HEK293 (cell line): Measurements from ENCODE around the gene SGF29.

Experiments used
- CTCF ChIA-PET: fragments of 350-600 bp; formaldehyde crosslinking; extraction: SDS; loops from one replicate; lab custom pipeline; 2021; ENCODE audit warnings: antibody characterized with exemption; lab: Yijun Ruan, JAX
- POLR2A ChIA-PET: fragments of 300-600 bp; formaldehyde crosslinking; extraction: SDS; loops from one replicate; lab custom pipeline; 2020; ENCODE audit warnings: antibody characterized with exemption, inconsistent platforms; lab: Yijun Ruan, JAX
- H3K27ac ChIP-seq: fragments of 200-500 bp; sonication (Bioruptor generic); 2 replicates; pipeline ENCODE4 v1.5.1; 2014; ENCODE audit warnings: low read depth, low read length, control low read depth, inconsistent platforms; ENCODE audit errors: extremely low read depth
- H3K36me3 ChIP-seq, 2 experiments: fragments of 200-500 bp in 1 of 2; sonication (Bioruptor generic) in 1 of 2; 1 replicate in 1 of 2; 2 replicates in 1 of 2; pipeline ENCODE4 v1.5.1; 2014 to 2017; ENCODE audit warnings: inconsistent platforms in 2 of 2, low read length in 2 of 2; ENCODE audit not compliant: control insufficient read depth in 2 of 2, insufficient read depth in 1 of 2
- H3K4me1 ChIP-seq: fragments of 200-500 bp; sonication (Bioruptor generic); 2 replicates; pipeline ENCODE4 v1.5.1; 2014; ENCODE audit warnings: mild to moderate bottlenecking, low read length, inconsistent platforms; ENCODE audit not compliant: control insufficient read depth, insufficient read depth
- H3K4me3 ChIP-seq: 2 replicates; pipeline ENCODE4 v1.5.1; 2011; ENCODE audit warnings: low read depth, mild to moderate bottlenecking, control low read depth, low read length, moderate library complexity
- H3K9me3 ChIP-seq: fragments of 200-500 bp; sonication (Bioruptor generic); 2 replicates; pipeline ENCODE4 v1.5.1; 2014; ENCODE audit warnings: low read depth, low read length, inconsistent platforms; ENCODE audit not compliant: control insufficient read depth, insufficient read depth
- KLF1 ChIP-seq: fragments of 450-650 bp; formaldehyde crosslinking; IDR thresholded peaks from 2 replicates; pipeline ENCODE4 v1.5.1; 2016; ENCODE audit warnings: missing biosample characterization, missing genetic modification characterization
- SALL2 ChIP-seq: fragments of 450-650 bp; formaldehyde crosslinking; IDR thresholded peaks from 2 replicates; pipeline ENCODE4 v1.5.0; 2017; ENCODE audit warnings: missing biosample characterization, mild to moderate bottlenecking, missing genetic modification characterization, borderline replicate concordance
- SP3 ChIP-seq: fragments of 450-650 bp; formaldehyde crosslinking; IDR thresholded peaks from 2 replicates; pipeline ENCODE4 v1.5.1; 2016; ENCODE audit warnings: missing biosample characterization, missing genetic modification characterization
- WT1 ChIP-seq: fragments of 450-650 bp; formaldehyde crosslinking; IDR thresholded peaks from 2 replicates; pipeline ENCODE4 v1.5.1; 2016; ENCODE audit warnings: missing biosample characterization, missing genetic modification characterization
- YY2 ChIP-seq: fragments of 450-650 bp; formaldehyde crosslinking; IDR thresholded peaks from 2 replicates; pipeline ENCODE4 v1.5.1; 2016; ENCODE audit warnings: missing biosample characterization, missing genetic modification characterization
- ZNF19 ChIP-seq: fragments of 450-650 bp; formaldehyde crosslinking; IDR thresholded peaks from 2 replicates; pipeline ENCODE4; 2016; ENCODE audit warnings: missing biosample characterization, missing genetic modification characterization, low read depth
- ZNF354C ChIP-seq: fragments of 450-650 bp; formaldehyde crosslinking; IDR thresholded peaks from 2 replicates; pipeline ENCODE4 v1.5.1; 2016; ENCODE audit warnings: missing biosample characterization, missing genetic modification characterization, low read depth, borderline replicate concordance
- ZNF521 ChIP-seq: fragments of 450-650 bp; formaldehyde crosslinking; IDR thresholded peaks from 2 replicates; pipeline ENCODE4 v1.5.1; 2017; ENCODE audit warnings: missing biosample characterization, mild to moderate bottlenecking, missing genetic modification characterization
- ZNF626 ChIP-seq: fragments of 450-650 bp; sonication (Bioruptor Pico); formaldehyde crosslinking; IDR thresholded peaks from 2 replicates; pipeline ENCODE4 v1.5.1; 2018; ENCODE audit warnings: missing biosample characterization, missing genetic modification characterization, inconsistent platforms
- ZNF768 ChIP-seq: fragments of 450-650 bp; formaldehyde crosslinking; IDR thresholded peaks from 2 replicates; pipeline ENCODE4 v1.5.1; 2018; ENCODE audit warnings: missing biosample characterization, mild to moderate bottlenecking, missing genetic modification characterization
- TF ChIP-seq, protein P1 (sequence below): sonication (generic); formaldehyde crosslinking; IDR thresholded peaks from 2 replicates; pipeline ENCODE4 v1.8.1; 2022; ENCODE audit warnings: mild to moderate bottlenecking, moderate library complexity, missing genetic modification reagents
- TF ChIP-seq, protein P2 (sequence below): fragments of 450-650 bp; formaldehyde crosslinking; IDR thresholded peaks from 2 replicates; pipeline ENCODE4 v1.5.1; 2017; ENCODE audit warnings: missing biosample characterization, missing genetic modification characterization

SGF29 gene

DNA sequence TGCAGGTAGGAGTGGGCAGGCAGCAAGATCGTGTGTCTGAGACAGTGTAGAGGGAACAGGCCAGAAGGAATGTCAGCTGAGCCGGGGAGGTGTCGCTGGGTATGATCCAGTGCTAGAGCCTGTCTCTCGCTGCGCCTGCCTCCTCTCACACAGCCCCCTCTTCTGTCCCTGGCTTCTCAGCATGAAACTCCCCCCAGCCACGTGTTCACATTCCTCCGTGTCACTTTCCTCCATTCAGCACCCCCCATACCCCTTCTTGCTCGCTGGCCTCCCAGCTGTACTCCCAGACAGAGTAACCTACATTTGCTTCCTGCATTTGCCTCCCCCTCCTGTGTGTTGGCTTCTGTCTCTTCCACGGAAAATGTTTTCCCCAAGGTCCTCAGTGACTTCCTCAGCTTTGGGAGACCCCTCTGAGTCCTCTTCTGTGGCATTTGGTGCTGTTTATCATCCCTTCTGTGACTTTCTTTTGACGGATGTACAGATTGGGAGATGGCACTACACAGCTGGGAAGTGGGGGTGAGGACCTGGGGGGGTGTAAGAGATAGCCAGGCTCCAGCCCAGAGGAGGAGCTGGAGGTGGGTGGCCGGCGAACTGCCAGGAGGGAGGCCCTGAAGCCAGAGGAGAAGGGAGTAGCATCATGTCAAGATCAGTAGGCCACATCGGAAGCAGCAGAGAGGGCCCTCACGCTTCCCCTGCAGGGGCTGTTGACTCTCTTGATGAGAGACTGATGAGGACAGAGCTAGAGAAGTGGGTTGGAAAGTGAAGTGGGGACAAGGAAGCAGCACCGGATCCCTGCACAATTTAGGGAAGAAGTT, 19.2 kb downstream of the SGF29 start:
- TF ChIP-seq SALL2 (tag by site-specific recombination) (no peak), ZNF521 (tag by site-specific recombination) (no peak), ZNF626 (tag by site-specific recombination) (no peak), ZNF19 (tag by site-specific recombination) (no peak), SP3 (tag by site-specific recombination) (no peak)
- Histone ChIP-seq H3K4me3 (no peak overlapping the region), H3K9me3 (no peaks in the 10 kb centered on the region), H3K27ac (no peak overlapping the region), H3K36me3 (no peaks in the 10 kb centered on the region; a peak in 1 of 3 replicates), H3K4me1 (no peaks in the 10 kb centered on the region)
- POLR2A ChIA-PET, result no interaction called here
- CTCF ChIA-PET, result interaction anchor here (0.5 kb wide), 1 partner anchor 8 kb away, joined by 3 read pairs; no protein-coding TSS in a partner anchor

DNA sequence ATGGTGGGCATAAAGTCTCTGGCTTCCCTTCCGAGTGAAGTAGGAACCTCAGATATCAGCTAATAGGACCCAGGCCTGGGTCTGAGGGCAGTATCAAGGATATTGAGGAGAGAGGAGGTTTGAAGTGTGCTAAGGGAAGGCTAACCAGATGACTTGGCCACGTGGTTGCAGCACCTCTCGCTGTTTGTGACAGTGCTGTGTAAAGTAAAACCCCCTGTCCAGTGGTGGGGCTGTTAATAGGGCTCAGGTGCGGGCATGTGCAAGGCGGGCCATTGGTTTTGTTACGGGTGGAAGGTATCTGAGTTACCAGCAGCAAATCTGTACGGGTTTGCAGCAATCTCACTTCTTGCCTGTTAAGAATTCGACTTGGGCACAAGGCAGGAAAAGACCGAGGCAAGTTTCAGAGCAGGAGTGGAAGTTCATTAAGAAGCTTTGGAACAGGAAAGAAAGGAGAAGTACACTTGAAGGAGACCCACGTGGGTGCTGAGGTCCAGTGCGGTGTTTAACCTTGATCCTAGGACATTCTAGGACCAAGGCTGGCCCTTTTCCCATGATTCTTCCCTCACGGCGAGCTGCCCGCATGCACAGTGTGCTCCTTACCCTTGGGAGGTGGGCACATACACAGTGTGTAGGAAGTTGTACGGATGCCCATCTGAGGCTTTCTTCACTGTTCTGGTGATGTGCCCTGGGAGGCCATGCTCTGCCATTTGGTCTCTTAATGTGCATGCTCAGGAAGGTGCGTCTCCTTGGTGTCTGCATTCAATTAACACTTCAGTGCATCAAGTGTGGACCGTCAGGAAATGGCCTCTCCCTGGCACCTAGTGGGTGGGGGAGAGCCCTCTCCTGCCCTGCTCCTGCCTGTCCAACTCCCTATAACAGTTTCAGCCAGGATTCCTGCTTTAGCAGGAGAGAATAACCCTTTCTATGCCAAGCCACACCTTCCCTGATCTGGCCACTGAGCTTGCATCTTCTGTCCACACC, 20.3 kb downstream of the SGF29 start:
- no peak overlapping the region for H3K27ac ChIP-seq
- no peak overlapping the region for H3K4me3 ChIP-seq
- POLR2A ChIA-PET, result no interaction called here
- CTCF ChIA-PET, result no interaction called here
- H3K9me3 ChIP-seq, result no peaks in the 10 kb centered on the region
- TF ChIP-seq, protein P1, sequence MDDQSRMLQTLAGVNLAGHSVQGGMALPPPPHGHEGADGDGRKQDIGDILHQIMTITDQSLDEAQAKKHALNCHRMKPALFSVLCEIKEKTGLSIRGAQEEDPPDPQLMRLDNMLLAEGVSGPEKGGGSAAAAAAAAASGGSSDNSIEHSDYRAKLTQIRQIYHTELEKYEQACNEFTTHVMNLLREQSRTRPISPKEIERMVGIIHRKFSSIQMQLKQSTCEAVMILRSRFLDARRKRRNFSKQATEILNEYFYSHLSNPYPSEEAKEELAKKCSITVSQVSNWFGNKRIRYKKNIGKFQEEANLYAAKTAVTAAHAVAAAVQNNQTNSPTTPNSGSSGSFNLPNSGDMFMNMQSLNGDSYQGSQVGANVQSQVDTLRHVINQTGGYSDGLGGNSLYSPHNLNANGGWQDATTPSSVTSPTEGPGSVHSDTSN (CRISPR knock-in tag), result no peak
- no peak for TF ChIP-seq KLF1 (tag by site-specific recombination)
- TF ChIP-seq, all 188 proteins: peak for 0
- H3K4me1 ChIP-seq, result no peaks in the 10 kb centered on the region
- H3K36me3 ChIP-seq, result no peaks in the 10 kb centered on the region; a peak in 1 of 3 replicates

DNA sequence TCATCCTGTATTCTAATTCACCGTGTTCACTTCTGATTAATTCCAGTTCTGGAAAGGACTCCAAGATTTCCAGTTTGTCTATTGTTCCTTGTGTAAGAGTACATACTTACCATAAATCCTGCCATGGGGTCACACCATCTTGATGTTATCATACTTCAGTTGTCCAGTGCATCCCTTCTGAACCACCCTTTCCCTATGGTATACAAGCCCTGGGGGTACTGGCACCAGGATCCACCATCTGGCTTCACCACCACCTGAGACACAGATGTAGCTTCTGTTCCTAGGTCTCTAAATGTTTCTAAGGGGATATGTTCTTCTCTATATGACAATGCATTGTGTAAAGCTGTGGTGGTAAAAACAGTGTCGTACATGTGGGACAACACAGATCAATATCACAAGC, 21.2 kb downstream of the SGF29 start:
- TF ChIP-seq, protein P2, sequence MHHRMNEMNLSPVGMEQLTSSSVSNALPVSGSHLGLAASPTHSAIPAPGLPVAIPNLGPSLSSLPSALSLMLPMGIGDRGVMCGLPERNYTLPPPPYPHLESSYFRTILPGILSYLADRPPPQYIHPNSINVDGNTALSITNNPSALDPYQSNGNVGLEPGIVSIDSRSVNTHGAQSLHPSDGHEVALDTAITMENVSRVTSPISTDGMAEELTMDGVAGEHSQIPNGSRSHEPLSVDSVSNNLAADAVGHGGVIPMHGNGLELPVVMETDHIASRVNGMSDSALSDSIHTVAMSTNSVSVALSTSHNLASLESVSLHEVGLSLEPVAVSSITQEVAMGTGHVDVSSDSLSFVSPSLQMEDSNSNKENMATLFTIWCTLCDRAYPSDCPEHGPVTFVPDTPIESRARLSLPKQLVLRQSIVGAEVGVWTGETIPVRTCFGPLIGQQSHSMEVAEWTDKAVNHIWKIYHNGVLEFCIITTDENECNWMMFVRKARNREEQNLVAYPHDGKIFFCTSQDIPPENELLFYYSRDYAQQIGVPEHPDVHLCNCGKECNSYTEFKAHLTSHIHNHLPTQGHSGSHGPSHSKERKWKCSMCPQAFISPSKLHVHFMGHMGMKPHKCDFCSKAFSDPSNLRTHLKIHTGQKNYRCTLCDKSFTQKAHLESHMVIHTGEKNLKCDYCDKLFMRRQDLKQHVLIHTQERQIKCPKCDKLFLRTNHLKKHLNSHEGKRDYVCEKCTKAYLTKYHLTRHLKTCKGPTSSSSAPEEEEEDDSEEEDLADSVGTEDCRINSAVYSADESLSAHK (tag by site-specific recombination), result no peak
- TF ChIP-seq YY2 (tag by site-specific recombination) (no peak), WT1 (tag by site-specific recombination) (no peak), ZNF354C (tag by site-specific recombination) (no peak), ZNF768 (tag by site-specific recombination) (no peak)
- TF ChIP-seq, all 188 proteins: peak for 0

More for the DNA sequence above, 21.2 kb downstream of the SGF29 start:
- Histone ChIP-seq H3K4me1 (no peaks in the 10 kb centered on the region), H3K9me3 (no peaks in the 10 kb centered on the region), H3K27ac (no peak overlapping the region), H3K4me3 (no peak overlapping the region), H3K36me3 (no peaks in the 10 kb centered on the region; a peak in 1 of 3 replicates)
- ChIA-PET POLR2A (no interaction called here), CTCF (interaction anchor here (0.6 kb wide), 1 partner anchor 58 kb away, joined by 3 read pairs; no protein-coding TSS in a partner anchor)
